Glutamatergic neuron (in vitro differentiated cells): ENCODE data around the gene TMEM129. TPM values are rescaled to one million over a fixed set of nuclear protein-coding genes. Genes with fewer than 3 reads are reported as not detected.
"Not testable (repeated sequence)": the region's sequence is repeated elsewhere in the genome, so short reads cannot be mapped to it uniquely, and the experiment has no call there.

Source experiments
- DNase-seq: peaks from one replicate; pipeline ENCODE4 v3.0.0; 2022
- H3K27ac Mint-ChIP-seq: one replicate; pipeline ENCODE4 v1.8.0; 2020; ENCODE audit warnings: mild to moderate bottlenecking, mixed read lengths, inconsistent platforms; ENCODE audit not compliant: unreplicated experiment
- H3K27me3 Mint-ChIP-seq: one replicate; pipeline ENCODE4 v1.8.0; 2020; ENCODE audit warnings: mild to moderate bottlenecking, moderate library complexity, mixed read lengths, inconsistent platforms; ENCODE audit not compliant: unreplicated experiment
- H3K36me3 Mint-ChIP-seq: one replicate; pipeline ENCODE4 v1.8.0; 2020; ENCODE audit warnings: mild to moderate bottlenecking, mixed read lengths, inconsistent platforms; ENCODE audit not compliant: unreplicated experiment
- H3K4me1 Mint-ChIP-seq: one replicate; pipeline ENCODE4 v1.8.0; 2020; ENCODE audit warnings: mild to moderate bottlenecking, low read depth, mixed read lengths, inconsistent platforms; ENCODE audit not compliant: unreplicated experiment
- H3K4me3 Mint-ChIP-seq: one replicate; pipeline ENCODE4 v1.8.0; 2020; ENCODE audit warnings: mild to moderate bottlenecking, mixed read lengths, inconsistent platforms; ENCODE audit not compliant: unreplicated experiment
- H3K9me3 Mint-ChIP-seq: one replicate; pipeline ENCODE4 v1.8.0; 2020; ENCODE audit warnings: mild to moderate bottlenecking, moderate library complexity, mixed read lengths, inconsistent platforms; ENCODE audit not compliant: unreplicated experiment
- CTCF ChIP-seq: fragments of 200-600 bp; sonication (generic); IDR thresholded peaks from one replicate; pipeline ENCODE4 v1.5.0; 2021; ENCODE audit not compliant: partially characterized antibody, unreplicated experiment
- total RNA-seq: library from RNA; stranded (reverse); fragmentation: NEBNext Ultra II Directional; extraction: Animal tissue kit (Norgen Biotek cat#: 25700); gene quantifications from one replicate; pipeline ENCODE4 v1.2.1, GENCODE V29; 2021; ENCODE audit not compliant: unreplicated experiment

The TMEM129 gene
- total RNA-seq, 1 donor from 2014 or later: 23.8 TPM

GRCh38 chr4:1674682-1675081 is 46.4 kb downstream of the TMEM129 start:
- Mint-ChIP-seq H3K27ac (no peak overlapping the region), H3K4me3 (no peak overlapping the region), H3K4me1 (no peaks in the 10 kb centered on the region), H3K36me3 (no peaks in the 10 kb centered on the region), H3K27me3 (peaks cover 5% of the 10 kb centered on the region), H3K9me3 (peaks cover 3% of the 10 kb centered on the region)
- no peak for TF ChIP-seq CTCF
- DNase-seq: no peak

- TF ChIP-seq CTCF: no peak
Measured at GRCh38 chr4:1673671-1674070, 47.5 kb downstream of the TMEM129 start.

DNA sequence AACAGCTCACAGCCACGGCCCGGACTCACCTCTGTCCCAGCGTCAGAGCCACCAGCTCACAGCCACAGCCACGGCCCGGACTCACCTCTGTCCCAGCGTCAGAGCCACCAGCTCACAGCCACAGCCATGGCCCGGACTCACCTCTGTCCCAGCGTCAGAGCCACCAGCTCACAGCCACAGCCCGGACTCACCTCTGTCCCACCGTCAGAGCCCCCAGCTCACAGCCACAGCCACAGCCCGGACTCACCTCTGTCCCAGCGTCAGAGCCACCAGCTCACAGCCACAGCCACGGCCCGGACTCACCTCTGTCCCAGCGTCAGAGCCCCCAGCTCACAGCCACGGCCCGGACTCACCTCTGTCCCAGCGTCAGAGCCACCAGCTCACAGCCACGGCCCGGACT is 50.1 kb downstream of the TMEM129 start:
- not testable (repeated sequence) for DNase-seq, H3K9me3 Mint-ChIP-seq, H3K27ac Mint-ChIP-seq, H3K4me3 Mint-ChIP-seq, H3K27me3 Mint-ChIP-seq, H3K4me1 Mint-ChIP-seq, H3K36me3 Mint-ChIP-seq

More at GRCh38 chr4:1673671-1674070, 47.5 kb downstream of the TMEM129 start:
- H3K9me3 Mint-ChIP-seq: peaks cover 1% of the 10 kb centered on the region
- no peaks in the 10 kb centered on the region for H3K36me3 Mint-ChIP-seq
- no peak for DNase-seq
- no peak overlapping the region for H3K4me3 Mint-ChIP-seq
- no peak overlapping the region for H3K27ac Mint-ChIP-seq
- H3K4me1 Mint-ChIP-seq: no peaks in the 10 kb centered on the region
- peaks cover 5% of the 10 kb centered on the region for H3K27me3 Mint-ChIP-seq

- Mint-ChIP-seq H3K27ac (no peak overlapping the region), H3K9me3 (peaks cover 1% of the 10 kb centered on the region), H3K4me3 (no peak overlapping the region), H3K27me3 (peaks cover 3% of the 10 kb centered on the region), H3K4me1 (no peaks in the 10 kb centered on the region), H3K36me3 (no peaks in the 10 kb centered on the region)
- no peak for TF ChIP-seq CTCF
- no peak for DNase-seq
Measured at GRCh38 chr4:1670279-1670678, 50.8 kb downstream of the TMEM129 start.

- Mint-ChIP-seq H3K9me3 (peaks cover 1% of the 10 kb centered on the region), H3K4me1 (no peaks in the 10 kb centered on the region), H3K4me3 (no peak overlapping the region), H3K27me3 (peaks cover 3% of the 10 kb centered on the region), H3K36me3 (no peaks in the 10 kb centered on the region), H3K27ac (no peak overlapping the region)
- TF ChIP-seq CTCF: no peak
- DNase-seq: no peak
Measured at GRCh38 chr4:1669850-1670249, 51.3 kb downstream of the TMEM129 start.

GRCh38 chr4:1669270-1669669 is 51.9 kb downstream of the TMEM129 start:
- no peaks in the 10 kb centered on the region for H3K36me3 Mint-ChIP-seq
- no peaks in the 10 kb centered on the region for H3K4me1 Mint-ChIP-seq
- TF ChIP-seq CTCF: no peak
- H3K4me3 Mint-ChIP-seq: no peak overlapping the region
- no peak overlapping the region for H3K27ac Mint-ChIP-seq
- H3K27me3 Mint-ChIP-seq: peaks cover 3% of the 10 kb centered on the region
- H3K9me3 Mint-ChIP-seq: peaks cover 1% of the 10 kb centered on the region
- no peak for DNase-seq
